ENCODE data around the gene APOM.

DNA sequence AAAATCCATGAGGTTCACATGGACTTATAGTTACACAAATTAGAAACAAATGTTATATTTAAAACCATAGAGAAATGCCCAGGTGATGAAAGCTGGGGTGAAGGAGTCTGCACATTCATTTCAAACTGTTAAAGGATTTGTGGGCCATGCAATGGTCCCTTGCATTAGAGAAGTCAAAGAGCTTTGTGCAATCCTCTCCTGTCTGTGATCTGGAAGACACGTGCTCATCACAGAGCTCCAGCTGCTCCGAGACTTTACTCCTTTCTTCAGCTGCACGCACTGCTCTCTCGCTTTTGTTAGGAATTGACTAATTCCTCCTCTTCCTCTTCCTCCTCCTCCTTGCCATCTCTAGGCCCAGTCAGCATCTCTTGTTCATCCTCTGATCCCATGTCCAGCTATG, 44.7 kb upstream of the APOM start:
- TF ChIP-seq, protein P1, sequence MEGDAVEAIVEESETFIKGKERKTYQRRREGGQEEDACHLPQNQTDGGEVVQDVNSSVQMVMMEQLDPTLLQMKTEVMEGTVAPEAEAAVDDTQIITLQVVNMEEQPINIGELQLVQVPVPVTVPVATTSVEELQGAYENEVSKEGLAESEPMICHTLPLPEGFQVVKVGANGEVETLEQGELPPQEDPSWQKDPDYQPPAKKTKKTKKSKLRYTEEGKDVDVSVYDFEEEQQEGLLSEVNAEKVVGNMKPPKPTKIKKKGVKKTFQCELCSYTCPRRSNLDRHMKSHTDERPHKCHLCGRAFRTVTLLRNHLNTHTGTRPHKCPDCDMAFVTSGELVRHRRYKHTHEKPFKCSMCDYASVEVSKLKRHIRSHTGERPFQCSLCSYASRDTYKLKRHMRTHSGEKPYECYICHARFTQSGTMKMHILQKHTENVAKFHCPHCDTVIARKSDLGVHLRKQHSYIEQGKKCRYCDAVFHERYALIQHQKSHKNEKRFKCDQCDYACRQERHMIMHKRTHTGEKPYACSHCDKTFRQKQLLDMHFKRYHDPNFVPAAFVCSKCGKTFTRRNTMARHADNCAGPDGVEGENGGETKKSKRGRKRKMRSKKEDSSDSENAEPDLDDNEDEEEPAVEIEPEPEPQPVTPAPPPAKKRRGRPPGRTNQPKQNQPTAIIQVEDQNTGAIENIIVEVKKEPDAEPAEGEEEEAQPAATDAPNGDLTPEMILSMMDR (IDR thresholded peaks at IDR 0.05; ENCODE audit: low read depth, low read length), result no peak
- TF ChIP-seq POLR2A (IDR thresholded peaks at IDR 0.05; ENCODE audit: extremely low read depth, insufficient read length), result no peak
